HG03460 (cell line): ENCODE results near the gene NDFIP1.

Experiments
- ATAC-seq: cut with Tn5 transposase; IDR thresholded peaks from one replicate; pipeline ENCODE4 v1.9.1; 2021; ENCODE audit not compliant: unreplicated experiment

The NDFIP1 gene

DNA sequence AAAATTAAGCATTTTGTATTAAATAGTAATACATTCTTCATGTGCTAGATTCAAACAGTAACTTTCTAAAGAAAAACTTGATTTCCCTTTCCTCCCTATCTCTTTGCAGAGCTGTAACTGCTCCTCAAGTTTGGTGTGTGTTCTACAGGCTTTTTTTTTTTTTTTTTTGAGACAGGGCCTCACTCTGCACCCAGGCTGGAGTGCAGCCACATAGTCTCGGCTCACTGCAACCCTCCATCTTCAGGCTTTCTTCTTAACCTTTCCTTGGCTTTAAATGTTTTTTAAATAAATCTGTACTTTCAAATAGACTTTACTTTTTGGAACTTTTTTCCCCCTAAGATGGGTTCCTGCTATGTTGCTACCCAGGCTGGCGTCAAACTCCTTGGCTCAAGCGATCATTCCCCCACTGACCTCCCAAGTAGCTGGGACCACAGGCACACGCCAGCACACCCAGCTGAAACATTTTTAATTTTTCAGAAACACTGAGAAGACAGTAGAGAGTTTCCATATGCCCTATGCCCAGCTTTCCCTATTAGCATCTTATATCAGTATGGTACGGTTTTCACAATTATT lies 9.1 kb downstream of the NDFIP1 start:
- no peak for ATAC-seq

DNA sequence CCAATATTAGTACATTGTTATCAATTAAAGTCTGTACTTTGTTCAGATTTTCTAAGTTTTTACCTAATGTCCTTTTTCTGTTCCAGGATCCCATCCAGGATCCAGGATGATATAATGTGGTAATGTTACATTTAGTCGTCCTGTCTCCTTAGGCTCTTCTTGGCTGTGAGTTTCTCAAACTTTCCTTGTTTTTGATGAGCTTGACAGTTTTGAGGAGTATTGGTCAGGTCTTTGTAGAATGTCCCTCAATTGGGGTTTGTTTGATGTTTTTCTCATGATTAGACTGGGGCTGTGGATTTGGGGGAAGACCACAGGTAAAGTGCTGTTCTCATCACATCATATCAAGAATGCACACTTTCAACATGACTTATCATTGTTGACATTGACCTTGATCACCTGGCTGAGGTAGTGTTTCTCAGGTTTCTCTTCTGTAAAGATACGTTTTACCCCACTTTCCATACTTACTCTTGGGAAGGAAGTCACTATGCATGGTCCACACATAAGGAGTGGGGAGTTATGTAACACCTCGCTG lies 9.6 kb downstream of the NDFIP1 start:
- ATAC-seq: no peak

DNA sequence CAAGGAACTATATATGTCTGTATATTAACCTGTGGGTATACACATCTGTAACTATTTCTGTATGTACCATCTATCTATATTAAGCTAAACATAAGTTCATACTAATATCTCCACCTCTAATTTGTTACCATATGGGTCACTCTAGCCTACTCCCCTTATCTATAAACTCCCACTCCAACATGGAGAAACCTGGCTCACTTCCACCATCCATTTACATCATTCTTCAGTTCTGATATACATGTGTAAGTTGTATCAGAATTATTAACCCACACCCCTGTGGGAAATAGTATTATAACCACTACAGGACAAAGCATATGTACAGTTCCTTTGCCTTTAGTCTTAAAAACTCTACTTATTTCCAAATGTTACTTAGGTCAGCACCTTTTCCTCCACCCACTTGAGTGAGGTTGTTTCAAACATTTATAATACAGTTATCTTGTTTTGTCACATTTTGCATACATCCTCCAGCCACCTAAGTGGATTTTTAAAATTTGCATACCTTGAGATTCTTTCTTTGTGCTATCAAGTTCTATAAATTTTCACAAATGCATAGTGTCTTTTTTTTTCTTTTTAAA lies 10.6 kb downstream of the NDFIP1 start:
- no peak for ATAC-seq

DNA sequence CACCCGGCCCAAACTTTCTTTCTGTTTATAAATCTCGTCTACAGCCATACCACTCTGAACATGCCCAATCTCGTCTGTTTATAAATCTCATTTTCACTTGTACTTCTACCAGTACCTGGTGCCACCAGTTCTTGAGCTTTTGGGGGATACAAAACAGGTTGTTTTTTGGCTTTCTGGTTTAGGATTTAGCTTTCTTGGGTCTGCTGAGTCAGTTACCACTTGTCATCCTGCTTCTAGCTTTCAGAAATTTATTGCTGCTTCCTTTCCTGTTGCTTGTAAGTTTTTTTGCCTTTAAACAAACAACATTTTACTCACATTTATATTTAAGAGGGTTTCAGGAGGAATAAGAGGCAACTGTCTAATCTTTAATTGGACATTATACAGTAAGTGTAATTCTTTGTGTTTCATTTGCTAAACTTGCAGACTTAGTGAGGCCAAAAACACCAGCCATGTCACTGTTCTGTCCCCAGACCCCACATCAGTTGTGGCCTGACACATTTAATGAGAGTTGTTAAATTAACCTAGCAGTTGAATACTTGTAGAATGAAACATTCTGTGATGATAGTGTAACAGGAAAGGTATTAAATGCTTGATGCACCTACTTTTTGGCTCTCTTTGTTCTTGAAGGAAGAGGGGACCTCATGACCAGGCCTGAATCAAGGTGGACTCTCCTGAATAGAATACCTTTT lies 11.8 kb downstream of the NDFIP1 start:
- no peak for ATAC-seq

DNA sequence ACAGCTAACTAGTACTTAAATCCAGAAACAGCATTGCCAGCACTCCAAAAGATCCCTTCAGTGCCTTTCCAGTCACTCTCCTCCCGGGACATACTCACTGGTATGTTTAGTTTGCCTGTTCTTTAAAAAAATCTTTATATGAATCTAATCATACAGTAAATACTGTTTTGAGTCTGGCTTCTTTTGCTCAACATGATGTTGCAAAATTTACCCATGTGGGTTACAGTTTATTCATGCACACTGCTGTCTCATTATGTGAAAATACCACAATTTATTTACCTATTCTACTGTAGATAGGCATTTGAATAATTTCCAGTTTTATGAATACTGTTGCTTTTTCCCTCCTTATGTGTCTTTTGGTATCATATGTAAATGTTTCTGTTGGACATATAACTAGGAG lies 13.5 kb downstream of the NDFIP1 start:
- ATAC-seq: no peak

DNA sequence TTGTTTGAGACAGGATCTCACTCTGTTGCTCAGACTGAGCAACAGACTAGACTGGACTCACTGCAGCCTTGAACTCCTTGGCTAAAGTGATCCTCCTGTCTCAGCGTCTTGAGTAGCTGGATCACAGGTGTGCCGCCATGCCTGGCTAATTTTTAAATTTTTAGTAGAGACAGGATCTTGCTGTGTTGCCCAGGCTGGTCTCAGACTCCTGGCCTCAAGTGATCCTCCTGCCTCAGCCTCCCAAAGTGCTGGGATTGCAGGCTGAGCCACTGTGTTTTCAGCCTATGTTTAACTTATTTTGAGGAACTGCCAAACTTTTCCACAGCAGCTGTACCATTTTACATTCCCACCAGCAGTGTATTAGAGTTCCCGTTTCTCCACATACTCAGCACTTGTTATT lies 16.8 kb downstream of the NDFIP1 start:
- ATAC-seq: no peak

DNA sequence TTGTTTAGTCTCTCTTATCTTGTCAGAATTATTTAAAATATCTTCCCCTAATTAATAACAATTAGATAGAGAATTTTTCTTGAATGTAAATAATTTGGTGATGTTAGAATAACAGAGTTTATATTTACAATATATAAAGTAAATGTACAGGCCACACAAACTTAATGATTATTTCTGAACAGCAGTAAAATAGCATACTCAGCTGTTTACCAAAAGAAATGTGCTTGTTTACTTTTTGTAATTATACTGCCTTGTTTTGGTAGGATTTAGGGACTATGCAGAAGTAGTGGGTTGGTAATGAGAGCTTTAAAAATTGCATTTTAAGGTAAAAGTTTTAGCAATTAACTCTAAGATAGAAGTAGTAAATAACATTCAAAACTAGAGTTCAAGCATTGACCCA lies 17.4 kb downstream of the NDFIP1 start:
- no peak for ATAC-seq

DNA sequence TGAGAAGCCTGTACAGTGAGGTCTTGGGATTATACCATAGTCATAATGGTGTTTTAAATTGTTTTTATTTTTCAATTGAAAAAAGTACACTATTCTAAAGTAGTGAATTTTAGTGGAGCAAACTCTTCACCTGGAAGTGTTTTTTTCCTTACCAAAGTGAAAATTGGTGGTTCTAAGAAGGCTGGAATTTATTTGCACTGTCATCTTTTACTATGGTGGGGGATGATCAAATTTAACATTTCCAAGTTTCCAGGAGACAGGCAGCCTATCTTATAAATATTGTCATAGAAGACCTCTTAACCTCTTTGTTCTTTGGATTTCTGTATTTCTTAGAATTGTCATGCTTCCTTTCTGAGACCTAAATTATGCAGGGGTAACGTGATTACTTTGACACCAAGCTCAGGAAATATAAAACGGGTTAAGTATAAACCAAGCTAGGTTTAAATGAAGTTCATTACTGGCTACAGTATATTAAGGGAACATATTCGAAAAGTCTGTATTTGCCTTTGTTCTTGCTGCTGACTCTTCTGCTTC lies 20.2 kb downstream of the NDFIP1 start:
- ATAC-seq: no peak

DNA sequence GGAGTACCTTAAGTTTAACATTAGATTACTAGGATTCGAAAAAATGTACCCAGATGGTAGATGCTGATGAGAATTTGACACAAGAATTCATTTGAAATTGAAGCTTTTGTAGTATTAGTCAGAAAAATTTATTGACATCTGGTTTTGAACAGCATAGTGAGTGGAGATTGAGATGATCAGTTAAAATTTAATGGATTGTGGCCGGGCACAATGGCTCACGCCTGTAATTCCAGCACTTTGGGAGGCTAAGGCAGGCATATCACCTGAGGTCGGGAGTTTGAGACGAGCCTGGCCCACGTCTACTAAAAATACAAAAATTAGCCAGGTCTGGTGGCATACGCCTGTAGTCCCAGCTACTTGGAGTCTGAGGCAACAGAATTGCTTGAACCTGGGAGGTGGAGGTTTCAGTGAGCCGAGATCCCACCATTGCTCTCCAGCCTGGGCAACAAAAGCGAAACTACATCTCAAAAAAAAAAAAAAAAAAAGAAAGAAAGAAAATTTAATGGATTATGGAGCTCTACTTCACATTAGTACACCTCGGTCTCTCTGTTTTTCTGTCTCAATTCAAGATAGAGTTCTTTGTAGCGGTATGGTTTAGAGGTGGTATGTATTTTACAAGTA lies 21.0 kb downstream of the NDFIP1 start:
- no peak for ATAC-seq

DNA sequence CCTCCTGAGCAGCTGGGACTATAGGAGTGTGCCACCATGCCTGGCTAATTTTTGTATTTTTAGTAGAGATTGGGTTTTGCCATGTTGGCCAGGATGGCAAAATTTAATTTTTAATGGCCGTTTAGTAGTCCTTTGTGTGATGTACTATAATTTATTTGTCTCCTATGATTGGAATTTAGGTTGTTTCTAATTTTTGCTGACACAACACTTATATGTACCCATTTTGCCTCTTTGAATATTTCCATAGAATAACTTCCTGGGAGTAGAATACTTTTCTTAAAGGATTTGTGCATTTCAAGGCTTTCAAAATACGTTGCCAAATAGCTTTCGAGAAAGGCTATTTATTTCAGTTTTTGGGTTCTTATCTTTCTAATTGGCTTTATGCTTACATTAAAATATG lies 22.8 kb downstream of the NDFIP1 start:
- ATAC-seq: no peak

DNA sequence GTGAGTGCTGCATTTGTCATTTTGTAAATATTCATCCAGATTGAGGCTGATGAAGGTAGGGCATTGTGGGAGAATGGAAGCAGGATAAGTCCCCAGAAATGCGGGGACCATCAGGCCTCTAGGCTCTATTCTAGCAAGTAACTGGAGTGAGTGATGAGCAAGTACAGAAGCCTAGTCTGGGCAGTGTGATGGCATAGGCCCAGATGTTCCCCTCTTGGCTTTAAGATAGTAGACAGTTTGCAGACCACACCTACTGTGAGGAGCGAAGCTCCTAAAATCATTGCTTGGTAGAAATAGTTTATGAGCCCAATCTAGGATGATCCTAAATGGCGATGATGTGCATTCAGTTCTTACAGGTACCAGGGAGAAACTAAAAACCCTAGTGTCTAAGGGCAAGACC lies 24.3 kb downstream of the NDFIP1 start:
- no peak for ATAC-seq

DNA sequence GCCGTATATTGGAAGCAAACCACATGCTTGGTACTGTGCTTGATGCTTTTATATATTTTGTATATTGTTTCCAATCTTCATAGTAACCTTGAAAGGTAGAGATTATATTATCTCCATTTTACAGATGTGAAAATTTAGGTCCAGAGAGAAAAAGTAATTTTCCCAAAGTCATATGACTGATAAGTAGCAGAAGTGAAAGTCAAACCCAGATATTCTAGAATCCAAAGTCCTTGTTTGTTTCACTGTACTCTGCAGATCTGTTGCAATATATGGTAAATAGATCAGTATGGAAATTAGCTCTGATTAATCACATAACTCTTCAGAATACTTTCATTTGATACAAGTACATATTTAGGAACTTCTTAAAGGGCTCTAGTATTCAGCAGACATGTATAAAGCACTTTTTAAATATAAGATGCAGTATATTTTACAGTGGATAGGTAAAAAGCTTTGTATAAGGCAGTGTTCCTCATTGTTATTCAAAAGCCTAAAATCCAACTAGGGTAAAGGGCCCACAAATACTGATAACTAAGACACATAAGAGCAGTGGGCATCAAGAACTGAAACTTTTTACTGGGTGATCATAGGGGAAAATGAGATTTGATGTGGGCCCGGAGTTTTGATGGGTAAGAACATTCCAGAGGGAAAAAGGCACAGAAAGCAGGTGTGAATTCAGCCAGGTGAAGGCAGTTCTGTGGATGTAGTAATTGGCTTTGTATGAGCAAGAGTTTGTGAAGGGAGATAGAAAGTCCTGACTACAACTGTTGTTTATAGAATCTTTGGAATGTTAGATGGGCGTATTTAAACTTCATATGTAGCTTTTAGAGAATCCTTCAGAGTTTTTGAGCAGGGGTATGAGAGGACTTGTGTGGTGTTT lies 25.0 kb downstream of the NDFIP1 start:
- no peak for ATAC-seq

DNA sequence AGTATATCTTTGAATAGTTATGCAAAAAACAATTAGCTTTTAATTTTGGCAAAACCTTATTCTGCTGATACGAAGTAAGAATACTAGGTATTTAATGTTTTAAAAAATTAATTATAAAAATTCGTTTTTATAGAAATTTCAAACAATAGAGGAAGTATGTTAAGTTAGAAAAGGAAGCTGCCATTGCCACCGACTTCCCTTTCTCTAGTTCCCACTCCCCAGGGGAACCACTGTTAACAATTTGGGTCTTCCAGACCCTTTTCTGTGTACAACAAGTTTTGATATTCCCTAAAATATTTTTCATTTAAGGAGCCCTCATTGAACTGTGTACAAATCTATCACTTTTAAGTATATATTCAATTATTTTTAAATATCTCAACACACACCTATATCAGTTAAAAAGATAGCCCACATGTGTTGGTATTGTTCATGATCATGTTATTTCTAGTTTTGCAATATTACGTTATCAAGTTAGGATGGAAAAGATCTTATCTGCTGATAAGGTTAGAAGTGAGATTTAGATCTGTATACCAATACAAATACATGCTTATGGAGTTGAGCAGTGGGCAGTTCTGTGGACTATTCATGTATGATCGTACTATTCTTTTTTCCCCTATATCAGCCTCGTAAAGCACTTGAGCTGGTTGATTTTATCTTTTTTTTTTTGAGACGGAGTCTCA lies 25.9 kb downstream of the NDFIP1 start:
- ATAC-seq: no peak

DNA sequence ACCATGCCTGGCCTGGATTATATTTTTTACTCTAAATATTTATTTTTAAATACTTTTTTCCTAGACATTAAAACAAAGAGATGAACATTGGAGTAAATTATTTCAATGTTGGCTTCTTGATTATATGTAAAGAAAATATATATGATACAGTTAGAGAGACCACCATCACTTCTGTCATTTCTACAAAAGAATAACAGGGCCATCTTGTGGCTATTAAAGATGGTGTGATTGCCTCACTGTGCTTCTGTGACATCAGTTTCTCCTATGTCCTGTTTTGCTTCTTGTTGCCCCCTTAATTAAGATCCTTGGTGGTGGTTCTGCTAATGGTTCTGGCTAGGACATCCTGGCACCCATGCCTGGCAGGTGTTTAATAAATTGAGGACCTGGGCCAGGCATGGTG lies 32.9 kb downstream of the NDFIP1 start:
- no peak for ATAC-seq

DNA sequence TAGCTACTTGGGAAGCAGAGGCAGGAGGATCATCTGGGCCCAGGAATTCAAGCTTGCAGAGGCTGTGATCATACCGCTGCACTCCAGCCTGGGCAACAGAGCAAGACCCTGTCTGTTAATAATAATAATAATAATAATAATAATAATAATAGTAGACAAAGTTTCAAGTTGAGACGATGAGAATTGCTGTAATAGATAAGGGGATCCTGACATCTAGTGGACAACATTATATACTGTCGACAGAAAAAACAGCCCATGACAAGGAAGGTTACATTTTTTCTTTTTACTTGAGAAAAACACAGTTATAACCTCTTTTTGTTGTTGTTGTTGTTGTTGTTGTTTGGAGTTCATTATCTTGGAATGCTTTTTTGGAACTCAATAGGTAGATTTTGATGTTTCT lies 35.3 kb downstream of the NDFIP1 start:
- no peak for ATAC-seq

DNA sequence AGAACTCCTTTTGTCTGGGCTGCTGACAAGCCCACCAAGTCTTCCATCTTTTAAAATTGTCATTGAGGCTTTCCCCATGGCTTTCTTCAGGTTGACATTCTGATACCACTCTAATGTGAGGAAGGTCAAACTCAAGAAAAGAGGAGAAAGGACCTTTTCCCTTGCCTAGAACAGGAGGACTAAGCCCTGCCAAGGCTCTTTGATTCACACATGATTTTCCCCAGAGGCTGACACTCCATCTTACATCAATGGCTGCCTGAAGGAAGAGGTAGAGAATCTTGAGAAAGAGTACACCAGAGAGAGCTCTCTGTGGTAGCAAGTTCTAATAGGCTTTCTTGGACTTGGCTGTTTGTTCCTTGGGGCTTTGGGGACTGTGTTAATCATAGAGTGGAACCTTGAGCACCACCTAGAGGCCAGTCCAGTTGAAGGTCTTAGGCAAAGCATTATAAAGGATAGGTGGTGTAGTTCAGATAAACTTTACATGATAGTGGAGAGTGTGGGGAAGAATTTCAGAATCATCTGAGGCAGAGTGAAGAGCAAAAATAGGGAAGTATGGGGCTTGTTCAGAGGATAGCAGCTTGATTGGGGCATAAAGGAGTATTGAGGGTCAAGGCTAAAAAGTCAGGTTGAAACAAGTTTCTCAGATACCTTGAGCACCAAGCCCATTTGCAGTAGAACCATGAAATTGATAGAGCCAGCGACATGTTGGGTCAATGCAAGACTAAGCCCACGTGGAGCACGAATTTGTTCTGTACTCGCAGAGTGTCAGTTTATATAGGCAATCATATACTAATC lies 36.7 kb downstream of the NDFIP1 start:
- peak; percentile 82 for ATAC-seq

DNA sequence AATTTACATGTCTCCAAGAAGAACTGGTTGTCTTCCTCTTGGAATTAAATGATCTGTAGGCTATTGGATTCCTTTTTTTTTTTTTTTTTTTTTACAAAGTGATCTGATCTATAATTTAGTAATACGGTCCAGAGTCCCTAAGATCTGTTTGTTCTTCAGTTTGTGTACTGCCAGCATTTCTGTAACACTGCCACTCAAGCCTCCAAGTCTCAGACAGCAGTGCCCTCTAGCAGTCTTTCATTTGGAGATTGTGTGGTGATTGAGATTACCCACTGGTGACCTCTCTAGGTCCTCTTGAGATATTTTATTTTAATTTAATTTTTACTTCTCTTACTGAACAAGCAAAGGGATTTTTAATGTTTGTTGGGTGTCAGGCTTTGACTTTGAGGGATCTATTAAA lies 40.8 kb downstream of the NDFIP1 start:
- ATAC-seq: no peak

DNA sequence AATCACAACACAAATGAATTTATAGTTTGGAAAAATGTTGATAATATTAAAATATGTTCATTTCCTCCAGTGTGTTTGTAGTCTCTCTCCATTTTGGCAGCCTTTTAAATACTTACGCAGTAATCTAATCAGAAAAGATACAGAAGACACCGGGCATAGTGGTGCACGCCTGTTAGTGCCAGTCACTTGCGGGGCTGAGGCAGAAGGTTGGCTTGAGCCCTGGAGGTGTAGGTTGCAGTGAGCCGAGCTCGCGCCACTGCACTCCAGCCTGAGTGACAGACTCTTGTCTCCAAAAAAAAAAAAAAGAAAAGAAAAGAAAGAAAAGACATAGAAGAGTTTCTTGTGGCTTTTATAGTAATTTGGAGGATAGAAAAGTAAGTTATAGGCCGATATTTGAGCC lies 41.9 kb downstream of the NDFIP1 start:
- no peak for ATAC-seq
